K562 (cell line): ENCODE data around the gene RNF40. TPM values are rescaled to one million over a fixed set of nuclear protein-coding genes. Genes with fewer than 3 reads are reported as not detected.
A peak's percentile ranks its signal among the peaks of the same experiment; 100 is the strongest.

Experiments
- HLTF ChIP-seq: fragments of 450-650 bp; IDR thresholded peaks from 2 replicates; pipeline ENCODE4 v1.6.1; 2016
- MAZ ChIP-seq, 2 experiments: fragments of 450-650 bp in 1 of 2; sonication (generic) in 1 of 2; formaldehyde crosslinking; IDR thresholded peaks in 1 of 2; conservative IDR thresholded peaks in 1 of 2; 2 replicates each; pipeline versions ENCODE4 v1.4.0 to v1.5.0; 2020; ENCODE audit warnings: mild to moderate bottlenecking in 1 of 2, missing genetic modification reagents in 1 of 2
- MYBL2 ChIP-seq, 2 experiments: fragments of 450-650 bp in 1 of 2; sonication (generic) in 1 of 2; formaldehyde crosslinking in 1 of 2; IDR thresholded peaks; 2 replicates each; pipeline versions ENCODE4 v1.6.1 to v1.8.1; 2017 to 2022; ENCODE audit warnings: borderline replicate concordance in 1 of 2, inconsistent platforms in 1 of 2, low read depth in 1 of 2, mild to moderate bottlenecking in 1 of 2, missing genetic modification reagents in 1 of 2, moderate library complexity in 1 of 2
- NCOA4 ChIP-seq: fragments of 450-650 bp; IDR thresholded peaks from 2 replicates; pipeline ENCODE4 v1.6.1; 2018; ENCODE audit warnings: mild to moderate bottlenecking; ENCODE audit not compliant: partially characterized antibody
- PTRF ChIP-seq: fragments of 450-650 bp; IDR thresholded peaks from 2 replicates; pipeline ENCODE4 v1.6.1; 2016; ENCODE audit warnings: mild to moderate bottlenecking, missing genetic modification characterization, missing compliant biosample characterization
- SRF ChIP-seq, 2 experiments: fragments of 250-450, 450-650 bp in 1 of 2; sonication (Bioruptor Pico) in 1 of 2; sonication (generic) in 1 of 2; formaldehyde crosslinking; IDR thresholded peaks; 2 replicates each; pipeline versions ENCODE4 v1.5.0 to v1.5.1; 2020 to 2022; ENCODE audit warnings: mild to moderate bottlenecking in 1 of 2, missing genetic modification reagents in 1 of 2
- TEAD1 ChIP-seq, 2 experiments: fragments of 450-650 bp in 1 of 2; sonication (generic) in 1 of 2; formaldehyde crosslinking; IDR thresholded peaks; 2 replicates each; pipeline versions ENCODE4 v1.4.0 to v1.8.0; 2020 to 2022; ENCODE audit warnings: mild to moderate bottlenecking in 2 of 2, missing genetic modification reagents in 1 of 2
- ZNF165 ChIP-seq: fragments of 250-450 bp; sonication (Bioruptor Pico); IDR thresholded peaks from 2 replicates; pipeline ENCODE4 v1.4.0; 2020; ENCODE audit warnings: borderline replicate concordance
- ZNF668 ChIP-seq: fragments of 250-450 bp; sonication (Bioruptor Pico); IDR thresholded peaks from 2 replicates; pipeline ENCODE4 v1.8.0; 2022; ENCODE audit warnings: mild to moderate bottlenecking, inconsistent platforms
- polyA plus RNA-seq, 8 experiments: library from polyadenylated mRNA; depleted of rRNA in 4 of 8; stranded (reverse) in 5 of 8; unstranded in 3 of 8; fragments of >200 nt; fragmentation: Nextera tagmentation in 2 of 8; fragmentation: Illumina TruSeq in 1 of 8; extraction: Ambion mirVana in 2 of 8; extraction: Trizol in 1 of 8; gene quantifications; 2 replicates each; pipeline versions ENCODE4 v1.2.1 to v1.2.3, GENCODE V29; 2011 to 2014; ENCODE audit warnings: inconsistent platforms in 1 of 8, missing spikeins in 1 of 8
- total RNA-seq, 7 experiments: library from RNA; depleted of rRNA in 6 of 7; stranded (reverse); fragments of >200 nt in 6 of 7; fragmentation: Illumina TruSeq in 2 of 7; extraction: Trizol in 2 of 7; gene quantifications; 2 replicates each; pipeline versions ENCODE4 v1.2.1 to v1.2.3, GENCODE V29; 2011 to 2021; ENCODE audit warnings: low replicate concordance in 1 of 7
- TF ChIP-seq, protein P1 (sequence below): IDR thresholded peaks from 2 replicates; pipeline ENCODE4 v1.6.1; 2012; ENCODE audit warnings: low read depth, low read length, improper control_type of control experiment, borderline replicate concordance
- TF ChIP-seq, protein P2 (sequence below): fragments of 250-450 bp; sonication (Bioruptor Pico); IDR thresholded peaks from 2 replicates; pipeline ENCODE4 v1.8.0; 2021; ENCODE audit warnings: moderate library complexity, mild to moderate bottlenecking, inconsistent platforms
- TF ChIP-seq, protein P3 (sequence below): fragments of 450-650 bp; formaldehyde crosslinking; conservative IDR thresholded peaks from 2 replicates; pipeline ENCODE4 v1.4.0; 2022; ENCODE audit warnings: mild to moderate bottlenecking, missing genetic modification characterization
- TF ChIP-seq, protein P4 (sequence below): fragments of 250-450 bp; sonication (Bioruptor Pico); IDR thresholded peaks from 2 replicates; pipeline ENCODE4 v1.5.0; 2021; ENCODE audit warnings: mild to moderate bottlenecking, moderate library complexity
- TF ChIP-seq, protein P5 (sequence below): sonication (generic); formaldehyde crosslinking; IDR thresholded peaks from 2 replicates; pipeline ENCODE4 v1.8.0; 2022; ENCODE audit warnings: mild to moderate bottlenecking, missing genetic modification reagents

Gene RNF40
- total and polyA plus RNA-seq, 9 of the 15 experiments (the other 6 are each of a cell fraction or from before 2014, with no cell fraction given): 6.2 to 129 (median 81.5) TPM

DNA sequence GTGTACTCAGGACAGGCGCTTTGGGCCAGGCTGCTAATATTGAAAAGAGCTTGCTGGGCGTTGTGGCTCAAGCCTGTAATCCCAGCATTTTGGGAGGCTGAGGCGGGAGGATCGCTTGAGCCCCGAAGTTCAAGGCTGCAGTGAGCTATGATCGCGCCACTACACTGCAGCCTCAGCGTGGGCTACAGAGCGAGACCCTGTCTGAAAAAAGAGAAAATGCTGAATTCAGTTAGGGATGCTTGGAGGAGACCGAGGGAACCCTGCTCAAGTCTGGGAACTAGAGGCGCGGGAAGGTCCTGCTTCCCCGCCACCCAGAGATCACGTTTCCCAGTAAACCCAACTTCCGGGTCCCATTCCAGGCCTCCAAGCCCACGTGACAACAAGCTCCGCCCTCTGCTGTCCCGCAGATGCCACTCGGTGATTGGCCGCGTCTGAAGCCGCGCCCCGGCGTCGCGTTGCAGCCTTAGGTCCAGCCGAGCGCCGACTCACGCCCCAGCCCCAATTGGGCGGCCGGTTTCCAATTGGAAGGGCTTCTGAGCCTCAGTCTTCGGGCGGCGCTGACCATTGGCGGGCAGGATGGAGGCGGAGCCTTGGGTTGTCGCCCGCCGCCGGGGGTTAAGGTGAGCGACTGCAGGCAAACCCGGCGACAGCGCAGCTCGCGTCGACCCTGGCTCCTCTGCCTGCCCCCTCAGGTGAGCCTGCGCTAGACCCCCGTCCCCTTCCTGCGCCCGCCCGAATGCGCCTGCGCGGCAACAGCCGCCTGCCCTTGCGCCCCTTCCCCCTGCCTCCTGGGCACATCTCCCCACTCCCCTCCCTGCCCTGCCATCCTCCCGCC is 14.1 kb upstream of the RNF40 start, which contains the start of gene PHKG2 (continued):
- TF ChIP-seq, protein P1, sequence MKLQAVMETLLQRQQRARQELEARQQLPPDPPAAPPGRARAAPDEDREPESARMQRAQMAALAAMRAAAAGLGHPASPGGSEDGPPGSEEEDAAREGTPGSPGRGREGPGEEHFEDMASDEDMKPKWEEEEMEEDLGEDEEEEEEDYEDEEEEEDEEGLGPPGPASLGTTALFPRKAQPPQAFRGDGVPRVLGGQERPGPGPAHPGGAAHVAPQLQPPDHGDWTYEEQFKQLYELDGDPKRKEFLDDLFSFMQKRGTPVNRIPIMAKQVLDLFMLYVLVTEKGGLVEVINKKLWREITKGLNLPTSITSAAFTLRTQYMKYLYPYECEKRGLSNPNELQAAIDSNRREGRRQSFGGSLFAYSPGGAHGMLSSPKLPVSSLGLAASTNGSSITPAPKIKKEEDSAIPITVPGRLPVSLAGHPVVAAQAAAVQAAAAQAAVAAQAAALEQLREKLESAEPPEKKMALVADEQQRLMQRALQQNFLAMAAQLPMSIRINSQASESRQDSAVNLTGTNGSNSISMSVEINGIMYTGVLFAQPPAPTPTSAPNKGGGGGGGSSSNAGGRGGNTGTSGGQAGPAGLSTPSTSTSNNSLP: no peak
- peak in 1 of 2 experiments; percentile 69; a peak in 2 of 4 replicates for TF ChIP-seq SRF (CRISPR knock-in tag; IDR thresholded peaks at IDR 0.05)
- TF ChIP-seq MYBL2 (IDR thresholded peaks at IDR 0.05; ENCODE audit: low read depth): no peak
- no peak for TF ChIP-seq MYBL2 (CRISPR knock-in tag; IDR thresholded peaks at IDR 0.05; ENCODE audit: borderline replicate concordance)
- TF ChIP-seq, protein P2, sequence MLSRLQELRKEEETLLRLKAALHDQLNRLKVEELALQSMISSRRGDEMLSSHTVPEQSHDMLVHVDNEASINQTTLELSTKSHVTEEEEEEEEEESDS: no peak
- TF ChIP-seq NCOA4: no peak
- TF ChIP-seq, protein P3, sequence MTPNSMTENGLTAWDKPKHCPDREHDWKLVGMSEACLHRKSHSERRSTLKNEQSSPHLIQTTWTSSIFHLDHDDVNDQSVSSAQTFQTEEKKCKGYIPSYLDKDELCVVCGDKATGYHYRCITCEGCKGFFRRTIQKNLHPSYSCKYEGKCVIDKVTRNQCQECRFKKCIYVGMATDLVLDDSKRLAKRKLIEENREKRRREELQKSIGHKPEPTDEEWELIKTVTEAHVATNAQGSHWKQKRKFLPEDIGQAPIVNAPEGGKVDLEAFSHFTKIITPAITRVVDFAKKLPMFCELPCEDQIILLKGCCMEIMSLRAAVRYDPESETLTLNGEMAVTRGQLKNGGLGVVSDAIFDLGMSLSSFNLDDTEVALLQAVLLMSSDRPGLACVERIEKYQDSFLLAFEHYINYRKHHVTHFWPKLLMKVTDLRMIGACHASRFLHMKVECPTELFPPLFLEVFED: no peak
- no peak for TF ChIP-seq ZNF668 (CRISPR knock-in tag)
- TF ChIP-seq PTRF (tag): no peak
- TF ChIP-seq HLTF: no peak
- TF ChIP-seq TEAD1 (CRISPR knock-in tag; IDR thresholded peaks at IDR 0.05): peak in 1 of 2 experiments; percentile 74; a peak in 2 of 4 replicates
- TF ChIP-seq ZNF165: no peak
- TF ChIP-seq MAZ (CRISPR knock-in tag; conservative IDR thresholded peaks at IDR 0.05 in 1 of 2, IDR thresholded peaks at IDR 0.05 in 1 of 2): peak in 1 of 2 experiments; percentile 61; a peak in 3 of 4 replicates
- TF ChIP-seq, protein P4, sequence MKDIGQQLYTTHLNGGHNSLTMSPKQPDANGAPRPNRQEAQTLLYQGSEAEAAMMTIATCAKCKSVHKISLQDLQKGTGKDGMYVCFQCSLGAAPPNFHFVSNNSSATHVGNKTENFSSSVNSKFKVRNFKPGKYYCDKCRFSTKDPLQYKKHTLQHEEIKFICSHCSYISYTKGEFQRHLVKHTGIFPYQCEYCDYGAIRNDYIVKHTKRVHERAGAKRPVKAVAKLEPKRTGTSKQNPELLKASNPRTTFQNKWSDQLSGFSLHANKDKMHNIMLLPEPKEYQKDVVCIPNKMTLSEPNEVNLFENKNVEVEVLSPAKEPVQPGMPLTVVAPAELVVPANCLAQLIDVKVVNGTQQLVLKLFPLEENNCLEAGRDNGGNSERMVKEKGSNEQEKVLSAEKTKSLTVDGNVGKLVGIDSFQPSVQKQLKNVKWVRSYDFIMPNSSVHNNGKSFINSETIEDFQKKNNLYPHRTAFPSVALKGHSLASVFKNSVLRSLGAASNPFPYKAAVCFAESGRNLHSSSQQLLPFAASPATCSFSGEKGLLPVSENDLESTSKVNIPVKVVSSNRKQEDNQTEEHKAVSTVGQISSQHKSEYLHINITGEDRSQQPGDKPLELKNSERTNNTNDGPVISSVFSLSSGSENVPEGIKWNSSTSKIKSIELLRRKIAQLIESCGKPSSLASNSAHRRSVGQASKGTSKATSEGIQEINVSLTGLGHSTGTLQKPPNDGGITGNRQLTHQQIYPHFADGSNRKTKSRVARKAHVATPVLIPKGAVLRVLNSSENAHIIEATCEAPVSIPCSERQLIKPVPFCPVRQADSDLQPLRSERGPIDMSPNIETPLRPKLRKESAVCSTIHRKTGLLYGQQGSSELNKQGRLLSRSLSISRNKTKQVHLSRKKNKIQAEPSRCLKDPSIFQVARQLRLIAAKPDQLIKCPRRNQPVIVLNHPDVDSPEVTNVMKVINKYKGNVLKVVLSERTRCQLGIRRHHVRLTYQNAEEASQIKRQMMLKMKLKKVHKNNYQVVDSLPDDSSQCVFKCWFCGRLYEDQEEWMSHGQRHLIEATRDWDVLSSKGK (CRISPR knock-in tag): no peak
- TF ChIP-seq, protein P5, sequence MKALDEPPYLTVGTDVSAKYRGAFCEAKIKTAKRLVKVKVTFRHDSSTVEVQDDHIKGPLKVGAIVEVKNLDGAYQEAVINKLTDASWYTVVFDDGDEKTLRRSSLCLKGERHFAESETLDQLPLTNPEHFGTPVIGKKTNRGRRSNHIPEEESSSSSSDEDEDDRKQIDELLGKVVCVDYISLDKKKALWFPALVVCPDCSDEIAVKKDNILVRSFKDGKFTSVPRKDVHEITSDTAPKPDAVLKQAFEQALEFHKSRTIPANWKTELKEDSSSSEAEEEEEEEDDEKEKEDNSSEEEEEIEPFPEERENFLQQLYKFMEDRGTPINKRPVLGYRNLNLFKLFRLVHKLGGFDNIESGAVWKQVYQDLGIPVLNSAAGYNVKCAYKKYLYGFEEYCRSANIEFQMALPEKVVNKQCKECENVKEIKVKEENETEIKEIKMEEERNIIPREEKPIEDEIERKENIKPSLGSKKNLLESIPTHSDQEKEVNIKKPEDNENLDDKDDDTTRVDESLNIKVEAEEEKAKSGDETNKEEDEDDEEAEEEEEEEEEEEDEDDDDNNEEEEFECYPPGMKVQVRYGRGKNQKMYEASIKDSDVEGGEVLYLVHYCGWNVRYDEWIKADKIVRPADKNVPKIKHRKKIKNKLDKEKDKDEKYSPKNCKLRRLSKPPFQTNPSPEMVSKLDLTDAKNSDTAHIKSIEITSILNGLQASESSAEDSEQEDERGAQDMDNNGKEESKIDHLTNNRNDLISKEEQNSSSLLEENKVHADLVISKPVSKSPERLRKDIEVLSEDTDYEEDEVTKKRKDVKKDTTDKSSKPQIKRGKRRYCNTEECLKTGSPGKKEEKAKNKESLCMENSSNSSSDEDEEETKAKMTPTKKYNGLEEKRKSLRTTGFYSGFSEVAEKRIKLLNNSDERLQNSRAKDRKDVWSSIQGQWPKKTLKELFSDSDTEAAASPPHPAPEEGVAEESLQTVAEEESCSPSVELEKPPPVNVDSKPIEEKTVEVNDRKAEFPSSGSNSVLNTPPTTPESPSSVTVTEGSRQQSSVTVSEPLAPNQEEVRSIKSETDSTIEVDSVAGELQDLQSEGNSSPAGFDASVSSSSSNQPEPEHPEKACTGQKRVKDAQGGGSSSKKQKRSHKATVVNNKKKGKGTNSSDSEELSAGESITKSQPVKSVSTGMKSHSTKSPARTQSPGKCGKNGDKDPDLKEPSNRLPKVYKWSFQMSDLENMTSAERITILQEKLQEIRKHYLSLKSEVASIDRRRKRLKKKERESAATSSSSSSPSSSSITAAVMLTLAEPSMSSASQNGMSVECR: peak; percentile 56
